Kidney epithelial cell (primary cell): ENCODE data around the gene HYI. TPM values are rescaled to one million over a fixed set of nuclear protein-coding genes. Genes with fewer than 3 reads are reported as not detected.

ENCODE experiments used
- DNase-seq: peaks from one replicate; pipeline ENCODE4 v3.0.0-alpha.2; 2010; ENCODE audit warnings: low read depth
- H3K27me3 ChIP-seq: 2 replicates; pipeline ENCODE4 v1.6.0; 2011; ENCODE audit warnings: low read length; ENCODE audit not compliant: control insufficient read depth, insufficient read depth
- H3K36me3 ChIP-seq: 2 replicates; pipeline ENCODE4 v1.5.1; 2011; ENCODE audit warnings: low read length; ENCODE audit not compliant: control insufficient read depth, insufficient read depth
- H3K4me3 ChIP-seq: 2 replicates; pipeline ENCODE4 v1.5.1; 2011; ENCODE audit warnings: low read depth, mild to moderate bottlenecking, control low read depth, low read length
- total RNA-seq: library from RNA; depleted of rRNA; stranded (reverse); fragments of >200 nt; gene quantifications from 2 replicates; pipeline ENCODE4 v1.2.3, GENCODE V29; 2015
- TF ChIP-seq, protein P1 (sequence below): IDR thresholded peaks from 2 replicates; pipeline ENCODE4 v1.5.1; 2011; ENCODE audit warnings: mild to moderate bottlenecking, moderate library complexity, low read length, control low read depth, inconsistent platforms; ENCODE audit not compliant: insufficient read depth, poor library complexity, severe bottlenecking

Gene HYI
- total RNA-seq, 1 donor from 2014 or later: 133 TPM

DNA sequence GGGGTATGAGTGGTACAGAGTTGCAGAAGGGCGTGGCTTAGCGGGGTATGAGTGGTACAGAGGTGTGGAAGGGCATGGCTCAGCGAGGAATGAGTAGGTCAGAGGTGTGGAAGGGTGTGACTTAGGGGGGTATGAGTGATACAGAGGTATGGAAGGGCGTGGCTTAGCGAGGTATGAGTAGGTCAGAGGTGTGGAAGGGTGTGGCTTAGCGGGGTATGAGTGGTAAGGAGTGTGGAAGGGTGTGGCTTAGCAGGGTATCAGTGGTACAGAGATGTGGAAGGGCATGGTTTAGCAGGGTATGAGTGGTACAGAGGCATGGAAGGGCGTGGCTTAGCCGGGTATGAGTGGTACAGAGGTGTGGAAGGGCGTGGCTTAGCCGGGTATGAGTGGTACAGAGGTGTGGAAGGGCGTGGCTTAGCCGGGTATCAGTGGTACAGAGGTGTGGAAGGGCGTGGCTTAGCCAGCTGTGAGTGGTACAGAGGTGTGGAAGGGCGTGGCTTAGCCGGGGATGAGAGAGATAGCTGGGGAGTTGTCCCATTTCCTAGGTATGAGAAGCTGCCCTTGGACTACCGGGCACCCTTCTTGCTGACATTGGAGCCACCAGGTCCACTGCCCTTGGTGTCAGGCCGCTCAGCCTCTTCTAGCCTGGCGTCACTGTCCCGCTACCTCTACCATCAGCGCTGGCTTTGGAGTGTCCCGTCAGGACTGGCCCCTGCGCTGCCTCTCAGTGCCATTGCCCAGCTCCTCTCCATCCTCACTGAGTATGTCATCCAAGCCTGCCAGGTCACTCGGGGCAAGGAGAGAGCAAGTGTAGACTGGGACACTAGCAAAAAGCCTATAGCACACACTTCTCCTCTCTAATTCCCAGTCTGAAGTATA, 29.8 kb downstream of the HYI start:
- peaks cover 7% of the 10 kb centered on the region for H3K36me3 ChIP-seq
- no peaks in the 10 kb centered on the region for H3K27me3 ChIP-seq
- no peak overlapping the region for H3K4me3 ChIP-seq
- no peak for DNase-seq
- TF ChIP-seq, protein P1, sequence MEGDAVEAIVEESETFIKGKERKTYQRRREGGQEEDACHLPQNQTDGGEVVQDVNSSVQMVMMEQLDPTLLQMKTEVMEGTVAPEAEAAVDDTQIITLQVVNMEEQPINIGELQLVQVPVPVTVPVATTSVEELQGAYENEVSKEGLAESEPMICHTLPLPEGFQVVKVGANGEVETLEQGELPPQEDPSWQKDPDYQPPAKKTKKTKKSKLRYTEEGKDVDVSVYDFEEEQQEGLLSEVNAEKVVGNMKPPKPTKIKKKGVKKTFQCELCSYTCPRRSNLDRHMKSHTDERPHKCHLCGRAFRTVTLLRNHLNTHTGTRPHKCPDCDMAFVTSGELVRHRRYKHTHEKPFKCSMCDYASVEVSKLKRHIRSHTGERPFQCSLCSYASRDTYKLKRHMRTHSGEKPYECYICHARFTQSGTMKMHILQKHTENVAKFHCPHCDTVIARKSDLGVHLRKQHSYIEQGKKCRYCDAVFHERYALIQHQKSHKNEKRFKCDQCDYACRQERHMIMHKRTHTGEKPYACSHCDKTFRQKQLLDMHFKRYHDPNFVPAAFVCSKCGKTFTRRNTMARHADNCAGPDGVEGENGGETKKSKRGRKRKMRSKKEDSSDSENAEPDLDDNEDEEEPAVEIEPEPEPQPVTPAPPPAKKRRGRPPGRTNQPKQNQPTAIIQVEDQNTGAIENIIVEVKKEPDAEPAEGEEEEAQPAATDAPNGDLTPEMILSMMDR: no peak

DNA sequence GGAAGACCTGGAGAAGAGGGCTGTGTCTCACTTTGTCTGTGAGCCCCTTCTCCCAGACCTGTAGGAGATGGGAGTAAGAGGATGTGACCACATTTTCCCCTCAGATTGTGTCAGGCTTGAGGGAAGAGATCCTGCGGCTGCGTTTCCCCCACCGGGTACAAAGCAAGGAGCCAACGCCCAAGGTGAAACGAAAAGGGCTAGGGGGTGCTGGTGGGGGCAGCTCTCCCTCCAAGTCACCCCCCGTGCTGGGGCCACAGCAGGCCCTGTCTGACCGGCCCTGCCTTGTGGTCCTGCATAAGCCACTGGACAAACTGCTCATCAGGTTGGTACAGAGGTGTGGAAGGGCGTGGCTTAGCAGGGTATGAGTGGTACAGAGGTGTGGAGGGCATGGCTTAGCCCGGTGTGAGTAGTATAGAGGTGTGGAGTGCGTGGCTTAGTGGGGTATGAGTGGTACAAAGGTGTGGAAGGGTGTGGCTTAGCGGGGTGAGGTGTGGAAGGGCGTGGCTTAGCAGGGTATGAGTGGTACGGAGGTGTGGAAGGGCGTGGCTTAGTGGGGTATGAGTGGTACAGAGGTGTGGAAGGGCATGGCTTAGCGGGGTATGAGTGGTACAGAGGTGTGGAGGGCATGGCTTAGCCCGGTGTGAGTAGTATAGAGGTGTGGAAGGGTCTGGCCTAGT, 30.6 kb downstream of the HYI start:
- no peak overlapping the region for H3K4me3 ChIP-seq
- no peak for DNase-seq
- H3K27me3 ChIP-seq: no peaks in the 10 kb centered on the region
- H3K36me3 ChIP-seq: peaks cover 4% of the 10 kb centered on the region
- TF ChIP-seq, protein P1: no peak

DNA sequence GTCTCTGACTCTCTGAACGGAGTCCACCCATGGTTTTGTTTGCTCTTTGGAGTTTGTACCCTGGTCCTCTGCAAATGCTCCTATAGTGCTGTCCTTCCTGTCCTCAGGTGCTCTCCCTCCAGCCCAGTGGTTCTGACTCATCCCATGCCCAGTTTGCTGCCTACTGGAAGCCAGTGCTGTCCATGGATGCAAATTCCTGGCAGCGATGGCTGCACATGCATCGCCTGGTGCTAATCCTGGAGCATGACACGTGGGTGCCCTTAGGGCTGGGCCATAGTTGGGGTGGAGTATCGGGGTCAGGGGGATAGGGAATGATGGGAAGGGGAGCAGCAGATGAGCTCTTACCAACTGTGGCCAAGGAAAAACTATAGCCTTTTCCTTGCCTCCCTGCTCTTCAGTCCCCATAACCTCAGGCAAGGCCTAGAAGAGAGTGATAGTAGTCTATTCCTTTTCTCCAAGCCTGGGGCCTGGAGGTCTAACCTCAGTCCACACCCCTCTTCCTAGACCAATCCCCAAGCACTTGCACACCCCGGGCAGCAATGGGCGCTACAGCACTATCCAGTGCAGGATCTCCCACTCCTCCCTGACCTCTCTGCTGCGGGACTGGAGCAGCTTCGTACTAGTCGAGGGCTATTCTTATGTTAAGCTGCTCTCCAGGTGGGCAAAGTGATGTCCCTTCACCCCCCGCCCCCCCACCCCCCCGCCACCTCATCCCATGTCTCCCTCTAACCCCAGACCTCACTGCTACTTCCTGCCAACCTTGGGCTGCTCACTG, 31.6 kb downstream of the HYI start:
- Histone ChIP-seq H3K27me3 (no peaks in the 10 kb centered on the region), H3K36me3 (peaks cover 1% of the 10 kb centered on the region), H3K4me3 (no peak overlapping the region)
- TF ChIP-seq, protein P1: no peak
- no peak for DNase-seq

DNA sequence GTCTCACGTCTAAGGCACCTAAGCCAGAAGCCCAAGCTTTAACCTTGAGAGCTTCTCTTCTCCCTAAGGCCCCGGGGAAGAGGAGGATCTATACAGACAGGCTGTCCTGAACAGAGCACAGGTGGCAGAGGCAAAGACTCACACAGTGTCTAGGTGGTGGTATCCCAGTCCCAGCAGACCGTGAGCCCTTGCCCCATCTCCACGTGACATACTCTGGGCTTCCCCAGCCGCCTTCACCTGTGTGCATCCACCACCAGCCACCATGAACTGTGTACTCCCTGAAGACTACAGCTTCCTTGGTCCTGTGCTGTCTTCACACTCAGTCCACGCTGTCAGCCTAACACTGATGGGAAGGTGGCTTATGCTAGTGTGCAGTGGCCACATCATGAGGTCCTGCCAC, 32.3 kb downstream of the HYI start:
- TF ChIP-seq, protein P1: no peak
- H3K27me3 ChIP-seq: no peaks in the 10 kb centered on the region
- peaks cover 2% of the 10 kb centered on the region for H3K36me3 ChIP-seq
- DNase-seq: no peak
- no peak overlapping the region for H3K4me3 ChIP-seq

DNA sequence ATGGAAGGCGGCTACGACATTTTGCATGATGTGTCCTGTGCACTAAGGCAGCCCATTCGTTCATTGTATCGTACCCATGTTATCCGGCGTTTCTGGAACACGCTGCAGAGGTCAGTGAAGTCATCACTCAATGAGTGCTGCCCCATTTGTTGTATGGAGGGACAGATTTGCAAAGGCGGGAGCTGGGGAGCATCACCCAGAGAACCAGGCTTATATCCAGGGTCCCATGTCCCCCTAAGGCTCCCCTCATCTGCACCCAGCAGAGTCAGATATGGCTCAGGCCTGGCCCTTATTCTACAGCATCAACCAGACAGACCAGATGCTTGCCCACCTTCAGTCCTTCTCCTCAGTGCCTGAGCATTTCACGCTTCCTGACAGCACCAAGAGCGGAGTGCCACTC, 32.9 kb downstream of the HYI start:
- no peak for DNase-seq
- no peaks in the 10 kb centered on the region for H3K27me3 ChIP-seq
- peaks cover 2% of the 10 kb centered on the region for H3K36me3 ChIP-seq
- H3K4me3 ChIP-seq: no peak overlapping the region
- TF ChIP-seq, protein P1: no peak
